ENCODE measurements around the gene DNAJC5. TPM values are rescaled to one million over a fixed set of nuclear protein-coding genes. Genes with fewer than 3 reads are reported as not detected.

Gene DNAJC5
- total RNA-seq, 2 donors from 2014 or later: 32.9 to 44.2 TPM

DNA sequence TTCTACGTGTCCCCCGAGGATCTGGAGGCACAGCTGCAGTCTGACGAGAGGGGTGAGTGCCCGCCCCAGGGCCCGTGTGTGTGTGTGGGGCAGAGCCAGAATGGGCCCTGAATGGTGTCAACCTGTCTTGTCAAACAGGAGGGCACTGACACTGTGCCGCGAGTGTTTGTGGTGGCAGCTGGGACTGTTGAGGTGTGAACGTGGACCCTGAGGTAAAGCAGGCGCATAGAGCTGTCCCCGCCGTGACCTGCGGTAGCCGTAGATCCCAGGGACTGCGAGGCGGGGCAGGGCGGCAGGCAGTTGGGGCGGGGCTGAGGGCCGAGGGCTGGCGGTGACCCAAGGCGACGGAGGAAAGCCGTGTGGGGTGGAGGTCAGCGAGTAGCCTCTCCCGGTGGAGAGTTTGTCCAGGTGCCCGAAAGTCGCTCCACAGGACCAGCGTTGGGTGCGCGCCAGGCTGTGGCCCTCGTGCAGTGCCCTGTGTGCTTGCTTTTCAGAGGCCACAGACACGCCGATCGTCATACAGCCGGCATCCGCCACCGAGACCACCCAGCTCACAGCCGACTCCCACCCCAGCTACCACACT, 36.1 kb downstream of the DNAJC5 start:
- Histone ChIP-seq H3K27me3 (no peaks in the 10 kb centered on the region), H3K4me3 (no peak overlapping the region), H3K9me3 (no peaks in the 10 kb centered on the region), H3K36me3 (replicated peaks in 1 of 2; ENCODE audit: insufficient read depth in 1 of 2, low read depth in 2 of 2) (peaks cover 19 to 35% of the 10 kb centered on the region in 2 donors), H3K27ac (no peak overlapping the region), H3K4me1 (no peaks in the 10 kb centered on the region)
- intact Hi-C loops (cut with DNase I): no loop called here
- DNase-seq (peak in 1 of 4 donors; percentile 6), ATAC-seq (no peak)
- TF ChIP-seq POLR2A (IDR thresholded peaks at IDR 0.05): no peak
- TF ChIP-seq, protein P1, sequence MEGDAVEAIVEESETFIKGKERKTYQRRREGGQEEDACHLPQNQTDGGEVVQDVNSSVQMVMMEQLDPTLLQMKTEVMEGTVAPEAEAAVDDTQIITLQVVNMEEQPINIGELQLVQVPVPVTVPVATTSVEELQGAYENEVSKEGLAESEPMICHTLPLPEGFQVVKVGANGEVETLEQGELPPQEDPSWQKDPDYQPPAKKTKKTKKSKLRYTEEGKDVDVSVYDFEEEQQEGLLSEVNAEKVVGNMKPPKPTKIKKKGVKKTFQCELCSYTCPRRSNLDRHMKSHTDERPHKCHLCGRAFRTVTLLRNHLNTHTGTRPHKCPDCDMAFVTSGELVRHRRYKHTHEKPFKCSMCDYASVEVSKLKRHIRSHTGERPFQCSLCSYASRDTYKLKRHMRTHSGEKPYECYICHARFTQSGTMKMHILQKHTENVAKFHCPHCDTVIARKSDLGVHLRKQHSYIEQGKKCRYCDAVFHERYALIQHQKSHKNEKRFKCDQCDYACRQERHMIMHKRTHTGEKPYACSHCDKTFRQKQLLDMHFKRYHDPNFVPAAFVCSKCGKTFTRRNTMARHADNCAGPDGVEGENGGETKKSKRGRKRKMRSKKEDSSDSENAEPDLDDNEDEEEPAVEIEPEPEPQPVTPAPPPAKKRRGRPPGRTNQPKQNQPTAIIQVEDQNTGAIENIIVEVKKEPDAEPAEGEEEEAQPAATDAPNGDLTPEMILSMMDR (IDR thresholded peaks at IDR 0.05): no peak
- WGBS, 2 donors: 88 to 92% methylated on average over 11 to 35 of the region's 37 CpGs

- peaks cover 19 to 35% of the 10 kb centered on the region in 2 donors for H3K36me3 ChIP-seq (replicated peaks in 1 of 2; ENCODE audit: insufficient read depth in 1 of 2, low read depth in 2 of 2)
- DNase-seq (no peak), ATAC-seq (no peak)
- H3K9me3 ChIP-seq: no peaks in the 10 kb centered on the region
- intact Hi-C loops (cut with DNase I): no loop called here
- no peak overlapping the region for H3K27ac ChIP-seq
- H3K4me3 ChIP-seq: no peak overlapping the region
- WGBS, 2 donors: 95 to 97% methylated on average over 8 to 15 of the region's 19 CpGs
- no peak for TF ChIP-seq POLR2A (IDR thresholded peaks at IDR 0.05)
- TF ChIP-seq, protein P1 (IDR thresholded peaks at IDR 0.05): no peak
- H3K27me3 ChIP-seq: no peaks in the 10 kb centered on the region
- no peaks in the 10 kb centered on the region for H3K4me1 ChIP-seq
Measured at GRCh38 chr20:63931735-63932134, 36.8 kb downstream of the DNAJC5 start.

DNA sequence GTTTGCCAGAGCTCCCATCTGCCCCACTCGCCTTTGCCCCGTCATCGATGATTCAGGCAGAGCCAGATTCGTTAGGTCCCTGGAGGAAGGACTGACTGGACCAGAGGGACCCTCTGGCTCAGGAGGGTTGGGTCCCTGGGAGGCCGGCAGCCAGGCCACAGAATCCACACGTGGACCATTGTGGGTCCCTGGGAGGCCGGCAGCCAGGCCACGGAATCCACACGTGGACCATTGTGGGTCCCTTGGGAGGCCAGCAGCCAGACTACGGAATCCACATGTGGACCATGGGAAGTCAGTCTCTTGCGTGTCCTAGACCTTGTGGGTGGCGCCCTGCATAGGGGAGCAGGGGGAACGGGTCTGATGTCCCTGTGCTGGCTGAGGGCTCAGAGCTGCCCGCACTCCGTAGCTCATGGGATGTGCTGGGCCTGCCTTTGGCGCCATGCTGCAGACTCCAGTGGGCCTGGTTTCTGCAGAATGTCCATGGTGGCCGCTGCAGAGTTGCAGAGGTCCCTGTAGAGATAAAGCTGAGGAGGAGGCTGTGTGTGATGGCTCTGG, 37.8 kb downstream of the DNAJC5 start:
- Histone ChIP-seq H3K9me3 (no peaks in the 10 kb centered on the region), H3K27me3 (no peaks in the 10 kb centered on the region), H3K4me1 (no peaks in the 10 kb centered on the region), H3K27ac (no peak overlapping the region), H3K36me3 (replicated peaks in 1 of 2; ENCODE audit: insufficient read depth in 1 of 2, low read depth in 2 of 2) (peaks cover 19 to 35% of the 10 kb centered on the region in 2 donors), H3K4me3 (no peak overlapping the region)
- TF ChIP-seq, protein P1 (IDR thresholded peaks at IDR 0.05): no peak
- no peak for TF ChIP-seq POLR2A (IDR thresholded peaks at IDR 0.05)
- ATAC-seq: no peak
- 87 to 100% methylated on average over 4 to 17 of the region's 17 CpGs for WGBS, 2 donors
- intact Hi-C loops (cut with DNase I): no loop called here
- DNase-seq: no peak

- peaks cover 16 to 29% of the 10 kb centered on the region in 2 donors for H3K36me3 ChIP-seq (replicated peaks in 1 of 2; ENCODE audit: insufficient read depth in 1 of 2, low read depth in 2 of 2)
- ATAC-seq: no peak
- 83 to 85% methylated on average over 2 to 5 of the region's 5 CpGs for WGBS, 2 donors
Measured at GRCh38 chr20:63933646-63934045, 38.7 kb downstream of the DNAJC5 start.

More at GRCh38 chr20:63933646-63934045, 38.7 kb downstream of the DNAJC5 start:
- TF ChIP-seq POLR2A (IDR thresholded peaks at IDR 0.05): no peak
- TF ChIP-seq, protein P1 (IDR thresholded peaks at IDR 0.05): no peak
- DNase-seq: peak in 1 of 4 donors; percentile 16
- Histone ChIP-seq H3K27ac (no peak overlapping the region), H3K9me3 (no peaks in the 10 kb centered on the region), H3K4me3 (no peak overlapping the region), H3K4me1 (no peaks in the 10 kb centered on the region), H3K27me3 (no peaks in the 10 kb centered on the region)
- intact Hi-C loops (cut with DNase I): no loop called here

Measured in body of pancreas (tissue), 4 donors.